Effector CD4-positive, alpha-beta T cell (primary cell): ENCODE results near the gene CHCHD3.
"Not testable (repeated sequence)": the region's sequence is repeated elsewhere in the genome, so short reads cannot be mapped to it uniquely, and the experiment has no call there.

ENCODE experiments used
- DNase-seq: peaks from one replicate; pipeline ENCODE4 v3.0.0-alpha.2; 2020

Gene CHCHD3

DNA sequence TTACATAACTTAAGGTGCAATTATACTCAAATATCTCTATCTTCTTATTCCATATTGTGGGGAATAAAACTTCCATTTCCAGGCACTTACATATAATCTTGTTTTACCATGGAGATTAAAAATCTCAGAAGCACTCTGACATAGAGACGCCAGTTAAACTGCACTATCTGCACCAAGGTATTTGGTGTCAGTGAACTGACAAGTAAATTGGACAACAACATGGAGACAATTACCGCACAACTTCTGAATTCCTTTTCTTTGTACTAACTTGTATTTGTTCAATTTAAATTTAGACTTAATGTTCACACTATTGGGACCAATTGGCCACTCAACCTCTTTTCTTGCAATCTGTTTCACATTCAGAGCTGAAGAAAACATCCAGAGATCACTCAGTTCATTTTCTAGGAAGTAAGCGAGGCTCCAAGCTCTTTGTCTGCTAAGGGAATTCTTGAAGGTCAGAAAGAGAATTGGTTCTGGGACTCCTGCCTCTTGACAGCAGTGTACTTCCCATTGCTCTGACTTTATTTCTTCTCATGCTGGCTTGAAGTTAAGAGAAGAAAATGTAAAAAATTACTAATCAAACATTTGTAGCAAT, 184.7 kb downstream of the CHCHD3 start:
- DNase-seq = no peak

DNA sequence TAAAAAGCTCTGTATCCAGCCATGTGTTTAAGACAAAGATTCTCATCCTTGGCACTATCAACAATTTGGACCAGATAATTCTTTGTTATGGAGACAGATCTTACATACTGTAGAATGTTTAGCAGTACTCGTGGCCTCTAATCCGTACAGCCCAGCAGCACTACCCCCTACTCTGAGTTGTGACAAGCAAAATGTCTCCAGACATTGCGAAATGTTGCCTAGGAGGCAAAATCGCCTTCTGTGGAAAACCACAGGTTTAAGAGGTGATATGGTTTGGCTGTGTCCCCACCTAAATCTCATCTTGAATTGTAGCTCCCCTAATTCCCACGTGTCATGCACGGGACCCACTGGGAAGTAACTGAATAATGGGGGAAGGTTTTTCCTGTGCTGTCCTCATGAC, 186.7 kb downstream of the CHCHD3 start:
- no peak for DNase-seq

DNA sequence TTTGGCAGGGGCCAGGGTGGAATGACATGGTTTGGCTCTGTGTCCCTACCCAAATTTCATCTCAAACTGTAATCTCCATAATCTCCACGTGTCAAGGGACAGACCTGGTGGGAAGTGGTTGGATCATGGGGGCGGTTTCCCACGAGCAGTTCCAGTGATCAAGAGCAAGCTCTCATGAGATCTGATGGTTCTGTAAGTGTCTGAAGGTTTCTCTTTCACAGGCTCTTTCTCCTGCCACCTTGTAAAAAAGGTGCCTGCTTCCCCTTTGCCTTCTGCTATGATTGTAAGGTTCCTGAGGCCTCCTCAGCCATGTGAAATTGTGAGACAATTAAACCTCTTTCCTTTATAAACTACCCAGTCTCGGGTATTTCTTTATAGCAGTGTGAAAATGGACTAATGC, 188.3 kb downstream of the CHCHD3 start:
- DNase-seq = no peak

DNA sequence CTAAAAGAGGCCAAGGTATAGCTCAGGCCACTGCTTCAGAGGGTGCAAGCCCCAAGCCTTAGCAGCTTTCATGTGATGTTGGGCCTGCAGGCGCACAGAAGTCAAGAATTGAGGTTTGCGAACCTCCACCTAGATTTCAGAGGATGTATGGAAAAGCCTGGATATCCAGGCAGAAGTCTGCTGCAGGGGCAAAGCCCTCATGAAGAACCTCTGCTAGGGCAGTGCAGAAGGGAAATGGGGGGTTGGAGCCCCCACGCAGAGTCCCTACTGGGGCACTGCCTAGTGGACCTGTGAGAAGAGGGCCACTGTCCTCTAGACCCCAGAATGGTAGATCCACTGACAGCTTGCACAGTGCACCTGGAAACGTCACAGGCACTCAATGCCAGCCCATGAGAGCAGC, 189.1 kb downstream of the CHCHD3 start:
- not testable (repeated sequence) for DNase-seq

DNA sequence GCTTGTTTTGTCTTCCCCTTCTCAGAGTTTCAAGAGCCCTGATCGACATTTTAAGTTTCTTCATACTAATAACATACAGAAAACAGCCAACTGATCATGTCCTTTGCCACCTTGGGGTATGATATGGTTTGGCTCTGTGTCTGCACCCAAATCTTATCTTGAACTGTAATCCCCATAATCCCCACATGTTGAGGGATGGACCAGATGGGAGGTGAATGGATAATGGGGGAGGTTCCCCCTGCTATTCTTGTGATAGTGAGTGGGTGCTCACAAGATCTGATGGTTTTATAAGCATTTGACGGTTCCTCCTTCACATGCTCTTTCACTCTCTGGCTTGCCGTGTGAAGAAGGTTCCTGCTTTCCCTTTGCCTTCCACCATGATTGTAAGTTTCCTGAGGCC, 190.3 kb downstream of the CHCHD3 start:
- DNase-seq = no peak

DNA sequence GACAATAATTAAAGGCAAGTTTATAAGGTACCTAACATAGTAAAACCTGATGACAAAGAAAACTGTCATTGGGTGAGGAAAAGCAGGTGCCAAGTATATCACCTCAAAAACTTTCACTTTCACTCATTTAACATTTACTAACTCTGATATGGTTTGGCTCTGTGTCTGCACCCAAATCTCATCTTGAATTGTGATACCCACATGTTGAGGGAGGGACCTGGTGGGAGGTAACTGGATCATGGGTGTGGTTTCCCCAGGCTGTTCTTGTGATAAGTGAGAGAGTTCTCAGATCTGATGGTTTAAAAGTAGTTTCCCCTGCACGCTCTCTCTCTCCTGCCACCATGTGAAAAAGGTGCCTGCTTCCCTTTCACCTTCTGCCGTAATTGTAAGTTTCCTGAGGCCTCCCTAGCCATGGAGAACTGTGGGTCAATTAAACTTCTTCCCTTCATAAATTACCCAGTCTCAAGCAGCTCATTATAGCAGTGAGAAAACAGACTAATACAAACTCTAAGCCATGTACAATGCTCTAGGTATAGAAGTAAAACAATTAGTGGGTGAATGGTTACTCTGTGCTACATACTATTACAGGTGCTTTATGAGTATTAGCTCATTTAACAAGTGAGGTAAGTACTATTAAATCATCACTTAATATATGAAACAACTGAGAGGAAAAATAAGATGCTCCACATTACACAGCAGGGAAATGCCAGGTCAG, 199.0 kb downstream of the CHCHD3 start:
- no peak for DNase-seq

DNA sequence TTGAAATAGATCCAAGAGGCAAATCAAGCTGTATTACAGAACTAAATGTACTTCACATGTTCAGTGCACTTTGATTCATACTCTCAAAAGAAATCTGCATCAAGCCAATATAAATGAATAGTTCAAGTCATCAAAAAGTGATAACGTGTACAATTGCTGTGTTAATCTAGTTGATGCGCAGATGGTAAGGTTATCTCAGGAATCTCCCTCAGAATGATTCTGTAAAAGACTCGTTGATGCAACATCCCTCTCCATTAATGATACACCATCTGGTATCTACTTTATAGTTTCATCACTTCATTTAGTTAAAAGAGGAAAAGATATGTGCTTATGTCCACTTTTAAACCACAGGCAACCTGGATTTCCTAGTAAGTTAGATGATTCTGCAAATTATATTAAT, 200.6 kb downstream of the CHCHD3 start:
- DNase-seq = no peak

DNA sequence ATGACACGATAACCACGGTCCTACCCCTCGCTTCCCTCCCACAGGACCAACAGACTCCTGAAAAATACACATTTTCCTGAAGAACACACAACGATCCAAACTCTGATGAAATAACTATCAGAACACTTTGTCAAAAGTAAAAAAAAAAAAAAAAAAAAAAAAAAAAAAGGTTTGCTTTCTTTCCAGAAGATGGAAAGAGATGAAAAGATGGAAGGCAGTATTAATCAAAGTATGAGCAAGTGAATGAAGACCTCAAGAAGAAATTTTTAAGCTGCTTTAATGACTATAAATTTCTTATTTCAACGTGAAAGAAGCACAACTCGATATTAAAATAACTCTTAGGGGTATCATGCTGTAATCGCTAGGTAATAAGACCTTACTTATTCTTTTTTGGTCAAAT, 202.3 kb downstream of the CHCHD3 start:
- DNase-seq = no peak

DNA sequence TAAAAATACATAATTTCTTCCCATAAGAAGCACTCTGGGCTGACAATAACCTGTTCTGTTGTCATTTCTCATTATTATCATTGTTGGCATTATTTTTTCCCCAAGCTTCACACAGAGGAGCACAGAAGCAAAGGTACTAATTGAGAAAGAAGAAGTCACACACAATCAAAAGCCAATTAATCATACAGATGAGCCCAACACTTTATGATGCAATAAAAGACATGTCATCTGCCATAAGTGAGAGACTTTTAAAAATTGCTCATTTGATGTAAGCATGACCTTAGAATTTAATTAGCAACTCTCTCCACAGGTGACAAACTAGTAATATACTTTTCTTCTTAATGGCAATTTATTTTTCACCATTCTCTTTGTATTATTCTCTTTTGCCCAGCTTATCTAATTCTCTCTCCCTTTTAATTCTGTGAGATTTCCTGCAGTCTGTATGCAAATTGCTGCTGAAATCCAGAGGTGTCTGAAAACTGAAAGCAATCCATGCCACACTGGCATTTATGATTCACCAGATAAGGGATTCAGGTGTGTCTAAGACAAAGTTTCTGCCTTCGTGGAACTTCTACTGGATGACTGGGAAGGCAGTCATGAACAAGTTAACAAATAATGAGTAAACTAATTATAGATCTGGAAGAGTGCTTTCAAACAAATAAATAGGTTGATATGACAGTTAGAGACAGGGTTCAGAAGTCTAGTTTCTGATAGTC, 203.5 kb downstream of the CHCHD3 start:
- no peak for DNase-seq

DNA sequence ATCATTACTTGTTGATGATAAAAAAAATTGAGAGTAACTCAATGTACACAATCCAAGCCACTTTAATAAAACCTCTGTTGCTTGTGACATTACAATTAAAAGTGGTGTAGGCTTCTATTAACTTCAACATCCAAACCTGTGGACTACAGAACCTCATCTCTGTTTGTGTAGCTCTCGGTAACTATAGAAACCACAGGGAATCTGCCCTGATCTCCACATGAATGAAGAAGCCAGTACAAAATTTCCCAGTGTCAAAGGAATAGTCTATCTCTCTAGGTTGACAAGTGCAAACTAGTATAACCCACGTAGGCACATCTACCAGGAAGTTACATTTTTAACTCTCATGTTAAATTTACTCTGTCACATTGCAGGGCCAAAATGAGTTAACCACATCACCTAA, 204.3 kb downstream of the CHCHD3 start:
- DNase-seq = no peak

DNA sequence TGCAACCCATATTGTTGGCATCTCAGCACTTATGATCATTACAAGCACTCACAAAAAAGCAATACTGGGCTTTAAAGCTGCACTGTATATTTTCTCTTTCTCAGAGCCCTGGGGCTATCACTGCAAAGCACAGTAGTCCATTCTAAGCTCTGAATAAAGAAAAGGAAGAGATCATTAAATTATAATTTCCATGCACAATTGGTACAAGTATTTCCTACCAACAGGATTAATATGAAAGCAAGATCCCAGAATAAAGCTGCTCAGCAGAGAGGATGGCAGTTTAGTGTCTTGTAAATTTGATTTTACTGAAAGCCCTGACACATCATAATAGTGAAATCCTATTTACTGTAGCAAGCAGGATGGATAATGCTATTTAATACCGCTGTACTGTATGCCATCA, 205.3 kb downstream of the CHCHD3 start:
- no peak for DNase-seq

DNA sequence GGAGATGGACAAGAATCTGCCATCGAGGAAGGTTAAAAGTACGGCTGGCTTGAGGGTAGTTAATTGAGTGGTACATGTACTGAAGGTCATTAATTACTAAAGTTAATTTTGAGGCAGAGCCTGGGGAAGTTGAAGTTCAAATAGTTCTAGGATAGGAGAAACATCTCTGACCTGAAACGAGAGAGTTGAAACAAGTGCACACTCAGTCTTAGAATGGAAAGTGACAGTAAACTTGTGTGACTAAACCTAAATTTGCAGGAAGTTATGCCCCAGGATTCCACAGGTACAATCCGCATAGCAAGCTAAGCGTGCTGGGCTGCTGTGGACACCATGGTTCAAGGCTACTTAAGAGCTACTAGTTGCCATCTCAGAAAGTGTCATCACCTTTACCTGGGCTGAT, 209.9 kb downstream of the CHCHD3 start:
- DNase-seq = no peak

DNA sequence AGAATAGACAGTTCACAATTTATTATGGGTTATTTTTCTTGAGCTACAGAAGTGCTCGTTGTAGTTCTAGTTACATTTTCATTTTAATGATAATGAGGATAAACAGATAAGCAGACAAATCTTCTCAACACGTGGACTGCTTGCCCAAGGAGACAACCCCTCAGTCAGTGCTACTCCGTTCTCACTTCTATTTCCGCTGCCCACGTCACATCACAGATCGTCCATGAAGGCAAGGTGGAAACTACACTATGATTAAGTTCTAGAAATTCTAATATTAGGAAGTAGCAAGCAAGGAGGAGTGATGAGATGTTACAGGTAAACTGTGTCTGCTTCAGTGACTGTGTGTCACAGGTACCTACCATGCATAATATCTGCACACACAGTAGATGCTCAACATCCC, 210.5 kb downstream of the CHCHD3 start:
- no peak for DNase-seq

DNA sequence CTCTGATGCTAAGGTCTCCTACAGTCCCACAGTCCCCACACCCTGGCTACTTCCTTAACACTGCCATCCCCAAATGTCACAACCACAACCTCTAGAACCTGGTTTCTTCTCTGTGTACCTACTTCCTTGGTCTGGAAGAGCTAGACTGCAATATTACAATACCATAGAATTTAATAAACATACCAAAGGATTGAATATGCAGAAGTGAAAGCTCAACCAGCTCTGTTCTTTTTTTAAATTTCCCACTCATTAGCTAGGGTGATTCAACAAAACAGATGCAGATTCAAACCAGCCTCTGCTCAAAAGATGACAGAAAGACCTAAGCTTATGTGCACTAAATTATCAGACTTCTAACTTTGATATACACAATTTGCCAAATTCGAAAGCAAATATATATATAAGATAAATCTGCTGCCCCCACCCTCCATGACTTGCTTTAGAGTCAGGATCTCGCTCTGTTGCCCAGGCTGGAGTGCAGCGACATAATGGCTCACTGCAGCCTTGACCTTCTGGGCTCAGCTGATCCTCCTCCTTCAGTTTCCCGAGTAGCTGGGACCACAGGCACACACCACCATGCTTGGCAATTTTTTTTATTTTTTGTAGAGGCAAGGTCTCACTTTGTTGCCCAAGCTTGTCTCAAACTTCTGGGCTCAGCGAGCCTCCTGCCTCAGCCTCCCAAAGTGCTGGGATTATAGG, 212.6 kb downstream of the CHCHD3 start:
- no peak for DNase-seq

DNA sequence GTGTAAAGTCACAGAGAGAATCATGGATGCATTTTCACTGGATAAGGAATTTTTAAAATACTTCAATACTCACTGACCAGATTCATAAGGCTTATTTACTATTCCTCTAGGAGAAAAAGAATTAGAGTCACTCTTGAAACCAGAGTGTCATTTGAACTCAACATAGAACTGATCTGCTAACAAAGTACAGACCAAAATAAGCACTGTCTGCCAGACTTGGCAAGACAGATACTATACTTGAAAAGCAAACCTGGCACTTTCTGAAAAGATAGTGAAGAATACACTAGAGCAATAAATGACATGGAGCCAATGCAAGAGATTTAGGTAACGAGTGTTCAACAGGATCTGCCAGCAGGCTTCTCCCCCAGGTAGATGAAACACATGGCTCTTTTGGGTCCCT, 215.3 kb downstream of the CHCHD3 start:
- DNase-seq = no peak

DNA sequence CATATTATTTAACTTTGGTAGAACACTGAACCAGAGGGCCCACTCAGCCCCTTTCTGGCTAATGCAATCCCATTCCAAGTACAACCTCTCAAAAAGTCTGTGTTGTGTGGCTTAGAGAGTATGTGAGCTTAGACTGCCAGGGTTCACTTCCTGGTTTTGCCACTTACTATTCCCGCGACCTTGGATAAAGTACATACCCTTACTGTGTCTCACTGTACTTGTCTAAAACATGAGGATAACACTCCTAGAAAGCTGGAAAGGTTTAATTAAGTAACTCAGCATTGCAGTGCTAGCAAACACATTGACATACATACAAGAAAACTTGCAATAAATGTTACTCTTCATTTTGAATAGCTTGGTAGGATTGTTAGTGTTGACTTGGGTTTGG, 215.8 kb downstream of the CHCHD3 start:
- DNase-seq = no peak

DNA sequence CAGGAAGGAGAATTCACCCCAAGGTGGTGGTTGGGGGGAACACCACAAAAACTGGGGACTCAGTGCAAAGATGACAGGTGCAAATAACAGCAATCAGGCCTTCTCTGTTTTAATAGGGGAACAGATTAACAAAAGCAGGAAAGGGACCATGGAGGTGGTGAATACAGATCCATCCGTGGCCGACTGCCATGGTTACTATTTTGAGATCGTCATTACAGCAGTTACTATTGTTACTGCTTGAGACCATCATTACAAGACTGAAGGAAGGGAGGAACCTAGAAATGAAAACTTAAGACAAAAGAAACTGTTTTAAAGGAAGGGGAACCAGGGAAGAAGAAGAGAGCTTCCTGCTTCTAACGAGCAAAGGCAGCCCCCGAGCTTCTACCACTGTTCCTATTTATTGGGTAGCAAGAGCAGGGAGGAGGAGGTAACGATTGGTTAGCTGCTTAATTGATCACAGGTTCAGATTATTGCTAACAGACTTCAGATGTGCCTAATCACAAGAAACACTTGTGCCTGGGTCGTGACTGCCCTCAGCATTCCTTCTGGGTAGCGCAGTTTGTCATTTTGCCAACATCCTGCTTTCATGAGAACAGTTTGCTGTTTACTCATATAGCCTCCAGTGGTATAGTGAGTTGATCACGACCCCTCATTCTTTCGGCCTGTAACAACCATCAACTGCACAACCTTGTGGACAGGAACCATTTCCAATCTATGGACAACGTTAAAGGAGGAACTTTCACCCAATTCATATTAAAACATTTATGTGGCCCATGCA, 216.3 kb downstream of the CHCHD3 start:
- no peak for DNase-seq

DNA sequence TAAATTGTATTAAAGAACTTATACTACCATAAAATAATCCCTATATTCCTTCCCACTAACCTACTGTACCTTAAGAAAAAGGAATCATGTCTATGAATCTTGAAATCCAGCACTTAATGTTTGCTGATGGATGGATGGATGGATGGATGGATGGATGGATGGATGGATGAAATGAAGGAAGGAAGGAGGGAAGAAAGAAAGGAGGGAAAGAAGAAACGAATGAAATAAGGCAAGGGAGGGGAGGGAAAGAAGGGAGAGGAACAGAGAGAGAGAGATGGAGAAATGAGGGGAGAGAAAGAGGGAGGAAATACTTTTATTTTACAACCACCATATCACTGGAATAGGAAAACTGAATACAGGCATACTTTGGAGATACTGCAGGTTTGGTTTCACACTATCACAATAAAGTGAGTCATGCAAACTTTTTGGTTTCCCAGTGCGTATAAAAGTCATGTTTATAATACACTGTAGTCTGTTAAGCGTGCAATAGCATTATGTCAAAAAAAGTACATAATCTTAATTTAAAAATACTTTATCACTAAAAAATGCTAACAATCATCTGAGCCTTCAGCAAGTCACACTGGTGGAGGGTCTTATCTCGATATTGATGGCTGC, 219.8 kb downstream of the CHCHD3 start:
- DNase-seq = no peak

DNA sequence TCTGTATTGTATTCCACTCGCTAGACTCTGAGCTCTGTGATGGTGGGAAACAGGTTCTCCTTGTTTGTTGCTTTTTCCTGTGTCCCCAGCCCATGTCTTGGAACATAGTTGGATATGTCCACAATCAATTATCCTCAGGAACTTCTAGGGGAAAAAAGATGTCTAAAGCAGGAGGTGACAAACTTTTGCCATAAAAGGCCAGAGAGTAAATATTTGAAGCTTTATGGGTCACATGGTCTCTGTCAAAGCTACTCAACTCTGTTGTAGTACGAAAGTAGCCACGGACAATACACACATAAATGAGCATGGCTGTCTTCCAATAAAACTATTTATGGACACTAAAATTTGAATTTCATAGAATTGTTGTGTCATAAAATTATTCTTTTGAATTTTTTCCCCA, 220.5 kb downstream of the CHCHD3 start:
- no peak for DNase-seq

DNA sequence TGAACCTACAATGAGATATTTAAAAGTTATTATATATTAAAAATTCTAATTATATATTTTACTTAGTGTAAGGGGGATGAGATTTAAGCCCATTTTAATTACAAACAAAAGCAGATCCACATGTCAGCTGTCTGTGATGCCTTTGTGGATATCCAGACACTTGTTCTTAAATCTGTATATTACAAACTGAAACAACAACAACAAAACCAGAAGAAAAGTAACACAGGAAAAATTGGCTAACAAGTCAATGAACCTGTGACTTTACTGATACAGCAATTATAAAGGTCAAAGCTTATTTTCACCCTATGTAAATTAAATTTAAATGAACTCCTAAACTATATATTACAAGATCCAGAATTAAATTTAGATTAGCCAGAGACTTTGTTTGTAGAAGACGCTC, 222.7 kb downstream of the CHCHD3 start:
- no peak for DNase-seq

DNA sequence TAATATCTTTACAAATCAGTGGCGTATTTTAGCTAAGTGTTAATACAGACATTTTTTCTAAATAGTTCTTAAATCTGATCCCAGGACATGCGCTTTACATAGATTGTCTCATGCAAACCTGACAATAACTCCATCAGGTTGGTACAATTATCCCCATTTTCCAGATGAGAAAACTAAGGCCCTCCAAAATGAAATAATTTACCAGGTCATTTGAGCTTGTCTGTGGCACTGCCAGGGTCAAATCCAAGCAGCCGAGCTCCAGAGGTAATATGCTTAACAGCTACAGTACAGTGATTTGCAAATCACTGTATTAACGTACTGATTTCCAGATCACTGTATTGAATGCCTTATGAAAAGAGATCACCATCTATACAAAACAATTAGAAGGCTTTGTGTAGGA, 223.1 kb downstream of the CHCHD3 start:
- DNase-seq = no peak

DNA sequence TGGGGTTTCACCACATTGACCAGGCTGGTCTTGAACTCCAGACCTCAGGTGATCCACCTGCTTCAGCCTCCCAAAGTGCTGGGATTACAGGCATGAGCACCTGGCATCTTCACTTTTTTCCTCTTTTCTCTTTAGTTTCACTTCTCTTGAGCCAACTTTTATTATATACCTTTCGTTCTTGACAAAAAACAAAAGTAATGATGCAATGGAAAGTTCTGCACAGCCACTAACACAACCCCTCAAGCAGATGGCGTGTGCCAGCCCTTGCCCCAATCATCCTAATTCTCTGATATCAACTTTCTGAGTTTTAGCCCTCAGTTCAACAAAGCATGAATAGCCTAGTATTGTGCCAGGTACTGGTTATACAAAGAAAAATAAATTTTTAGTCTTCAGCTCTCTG, 223.6 kb downstream of the CHCHD3 start:
- DNase-seq = no peak

DNA sequence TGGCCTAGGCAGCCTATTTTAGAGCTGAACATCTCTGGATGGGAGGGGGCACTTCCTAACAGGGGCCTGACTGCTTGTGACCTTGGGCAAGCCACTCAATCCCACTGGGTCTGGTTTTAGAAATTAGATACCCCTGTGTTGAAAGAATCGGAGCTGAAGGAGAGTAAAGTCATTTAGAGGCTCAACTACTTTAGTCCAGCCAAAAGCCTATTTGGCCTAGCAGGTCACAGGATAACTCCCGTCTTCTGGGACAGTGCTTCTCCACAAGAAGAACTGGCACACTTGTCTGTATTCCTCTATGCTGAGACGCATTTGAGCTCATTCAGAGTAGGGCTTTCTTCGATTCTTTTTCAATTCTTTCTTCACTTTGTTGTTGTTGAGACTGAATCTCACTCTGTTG, 224.2 kb downstream of the CHCHD3 start:
- DNase-seq = no peak
